GM19397 (cell line): ENCODE measurements around the gene LRRC2.
"Not testable (repeated sequence)": the region's sequence is repeated elsewhere in the genome, so short reads cannot be mapped to it uniquely, and the experiment has no call there.

Experiments
- ATAC-seq: cut with Tn5 transposase; IDR thresholded peaks from one replicate; pipeline ENCODE4 v1.9.1; 2021; ENCODE audit warnings: mild to moderate bottlenecking, moderate library complexity; ENCODE audit not compliant: unreplicated experiment

Gene LRRC2

DNA sequence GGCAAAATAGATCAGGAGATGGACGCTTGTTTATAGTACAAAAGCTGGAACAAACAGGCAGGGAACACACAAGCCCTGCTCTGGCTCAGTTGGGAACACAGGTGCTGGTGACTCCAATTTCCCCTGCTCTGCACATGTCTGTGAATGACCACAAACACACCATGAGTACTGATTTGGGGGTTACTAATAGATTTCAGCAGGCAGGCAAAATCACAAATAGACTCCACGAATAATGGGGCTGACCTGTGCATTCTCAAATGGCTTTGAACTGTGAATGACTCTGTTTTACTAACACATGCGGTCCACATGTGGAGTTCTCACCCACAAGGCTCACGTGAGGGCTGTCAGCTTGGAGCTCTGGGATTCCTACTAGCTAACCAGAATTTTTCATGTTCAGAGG lies 64.4 kb downstream of the LRRC2 start:
- no peak for ATAC-seq

DNA sequence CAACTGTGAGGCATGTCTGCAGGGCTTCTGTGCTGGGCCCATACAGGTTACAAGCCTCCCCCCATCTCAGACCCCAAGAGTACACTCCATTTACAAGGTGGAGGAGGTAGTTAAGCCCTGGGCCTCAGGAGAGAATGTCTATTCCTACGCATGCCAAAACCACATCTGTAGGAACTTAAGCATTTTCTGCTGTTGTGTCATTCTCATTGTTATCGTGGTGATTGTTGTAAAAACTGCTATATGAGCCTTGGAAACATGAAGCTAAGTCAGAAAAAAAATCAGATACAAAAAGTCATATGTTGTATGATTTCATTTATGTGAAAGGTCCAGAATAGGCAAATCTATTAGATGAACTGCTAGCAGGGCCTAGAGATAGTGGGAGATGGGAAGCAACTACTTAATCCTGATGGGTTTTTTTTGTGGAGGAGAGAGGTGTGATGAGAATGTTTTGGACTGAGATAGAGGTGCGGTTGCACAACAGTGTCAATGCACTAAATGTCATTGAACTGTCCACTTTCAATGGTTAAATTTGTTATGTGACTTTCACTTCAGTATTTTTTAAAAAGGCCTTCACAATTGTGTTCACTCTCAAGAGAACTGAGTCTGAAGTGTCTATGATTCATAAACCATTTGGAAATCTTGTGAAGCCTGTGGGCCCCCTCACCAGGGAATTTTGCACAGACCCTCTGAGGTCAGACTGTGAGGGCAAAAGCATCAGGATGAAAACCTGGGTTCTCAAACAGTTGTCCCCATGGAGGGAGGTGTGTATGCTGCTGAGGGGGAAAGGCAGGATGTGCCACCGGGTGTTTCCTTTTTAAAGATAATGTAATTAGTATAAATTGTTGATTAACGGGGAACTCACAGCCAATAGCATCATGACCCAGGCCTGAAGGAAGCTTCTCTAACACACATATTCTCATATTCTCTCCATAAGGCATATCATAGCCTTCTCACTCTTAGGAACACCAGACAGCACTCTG lies 65.2 kb downstream of the LRRC2 start:
- ATAC-seq = no peak

DNA sequence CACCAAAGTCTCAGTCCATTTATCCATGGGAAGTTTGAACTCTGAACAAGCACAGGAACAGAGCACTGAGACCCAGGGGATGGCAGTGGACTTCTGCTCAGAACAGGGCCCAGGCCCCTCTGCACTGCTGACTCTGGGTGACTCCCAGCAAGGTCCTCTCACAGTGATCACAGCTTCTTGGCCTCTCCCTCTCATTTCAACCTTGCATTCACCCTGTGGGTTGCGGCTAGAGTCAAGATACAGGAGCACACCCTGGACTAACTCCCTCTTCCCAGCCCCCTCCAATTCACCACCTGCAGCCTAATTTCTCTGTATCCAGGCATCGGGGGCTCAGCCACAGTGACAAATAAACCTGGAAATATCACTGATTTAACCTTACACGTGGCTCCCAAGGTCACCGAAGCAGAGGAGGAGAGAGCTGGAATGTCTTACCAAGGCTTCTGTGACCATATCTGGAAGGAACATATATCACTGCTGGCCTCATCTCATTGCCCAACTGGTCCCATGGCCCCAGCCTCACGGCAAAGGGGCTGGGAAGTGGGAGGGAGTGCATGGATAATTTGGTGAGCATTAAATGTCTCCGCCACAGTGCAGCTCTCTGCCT lies 67.1 kb downstream of the LRRC2 start:
- ATAC-seq = no peak

DNA sequence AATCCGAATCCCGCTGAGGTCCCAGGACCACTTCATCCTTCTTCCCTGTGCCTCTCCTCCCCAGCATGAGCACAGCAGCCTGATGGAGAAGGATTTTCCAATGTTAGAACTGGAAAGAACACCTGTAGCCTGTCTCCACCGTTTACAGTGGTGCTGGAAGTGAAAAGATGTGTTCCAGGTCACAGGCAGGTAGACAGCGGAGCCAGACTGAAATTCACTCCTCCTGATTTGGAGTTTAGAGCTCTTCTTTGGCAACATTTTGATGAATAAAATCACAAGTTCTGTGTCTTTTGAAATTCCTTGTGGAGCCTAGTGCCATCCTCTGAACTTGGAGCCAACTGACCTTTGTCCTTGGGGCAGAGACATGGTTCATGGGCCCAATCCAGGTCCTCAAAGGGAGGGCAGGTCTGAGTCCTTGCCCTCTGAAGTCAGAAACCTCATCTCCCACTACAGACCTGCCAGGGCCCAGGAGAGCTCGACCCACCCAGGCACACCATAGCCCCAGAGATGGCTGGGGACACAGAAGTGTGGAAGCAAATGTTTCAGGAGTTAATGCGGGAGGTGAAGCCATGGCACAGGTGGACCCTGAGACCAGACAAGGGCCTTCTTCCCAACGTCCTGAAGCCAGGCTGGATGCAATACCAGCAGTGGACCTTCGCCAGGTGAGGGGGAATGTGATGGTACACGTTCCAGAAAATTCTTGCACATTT lies 68.4 kb downstream of the LRRC2 start, which contains the start of gene RTP3:
RTP3 (plus strand) TSS at position 421 of the 710 bp plus-strand sequence; CDS start at position 508, 87 bp downstream.
- ATAC-seq = no peak

DNA sequence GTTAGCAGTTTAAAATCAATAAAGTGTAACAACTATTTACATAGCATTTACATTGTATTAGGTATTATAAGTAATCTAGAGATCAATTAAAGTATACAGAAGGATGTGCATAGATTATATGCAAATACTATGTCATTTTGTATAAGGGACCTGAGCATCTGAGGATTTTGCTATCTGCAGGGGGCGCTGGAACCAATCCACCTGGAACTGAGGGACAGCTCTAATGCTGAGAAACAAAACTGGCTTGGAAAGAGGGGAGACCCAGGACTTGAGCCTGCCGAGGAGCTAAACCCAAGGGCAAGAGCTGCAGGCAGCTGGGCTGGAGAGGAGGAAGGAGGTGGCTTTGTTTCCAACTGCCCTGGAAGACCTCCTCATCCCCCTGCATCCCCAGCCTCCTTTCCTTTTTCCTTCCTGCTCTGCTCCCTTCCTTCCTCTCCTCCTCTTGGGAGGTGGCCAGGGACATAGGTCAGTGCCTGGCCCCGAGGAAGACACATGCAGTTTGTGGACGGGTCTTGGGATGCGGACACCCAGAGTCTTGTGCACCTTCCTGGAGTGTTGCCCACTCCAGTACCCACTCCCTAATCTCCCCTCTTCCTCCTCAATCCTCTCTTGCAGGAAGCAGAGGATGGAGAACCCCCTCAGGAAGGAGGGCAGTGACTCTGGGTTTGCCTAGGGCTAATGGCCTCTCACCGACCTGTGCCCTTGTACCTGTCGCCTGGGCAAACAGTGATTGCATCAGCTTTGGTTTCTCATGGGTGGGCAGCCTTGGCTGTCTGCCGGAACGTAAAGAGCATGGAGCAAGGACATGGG lies 69.2 kb downstream of the LRRC2 start:
- ATAC-seq = no peak

DNA sequence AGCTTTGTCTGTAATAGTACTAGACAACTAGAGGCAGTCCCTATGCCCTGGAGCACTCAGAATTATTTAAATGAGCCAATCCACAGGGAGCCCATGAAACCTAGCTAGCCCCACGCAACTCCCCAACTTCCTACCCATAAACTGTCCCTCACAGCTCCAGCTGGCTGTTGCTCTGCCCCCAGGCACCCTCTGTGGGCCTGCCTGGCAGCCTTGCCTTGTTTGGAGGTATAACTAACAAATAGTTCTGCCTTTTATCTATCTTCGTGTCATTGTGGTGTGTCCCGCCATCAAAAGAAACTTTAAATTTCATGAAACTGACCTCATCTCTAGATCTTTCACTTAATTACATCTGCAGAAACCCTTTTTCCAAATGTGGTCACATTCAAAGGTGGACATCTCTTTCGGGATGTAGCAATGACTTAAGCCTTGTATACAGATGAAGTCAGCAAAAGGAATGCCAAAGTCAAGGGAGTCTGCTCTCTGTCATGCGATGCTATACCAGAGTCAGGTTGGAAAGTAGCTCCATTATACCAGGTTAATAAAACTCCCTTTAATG lies 70.1 kb downstream of the LRRC2 start:
- no peak for ATAC-seq

DNA sequence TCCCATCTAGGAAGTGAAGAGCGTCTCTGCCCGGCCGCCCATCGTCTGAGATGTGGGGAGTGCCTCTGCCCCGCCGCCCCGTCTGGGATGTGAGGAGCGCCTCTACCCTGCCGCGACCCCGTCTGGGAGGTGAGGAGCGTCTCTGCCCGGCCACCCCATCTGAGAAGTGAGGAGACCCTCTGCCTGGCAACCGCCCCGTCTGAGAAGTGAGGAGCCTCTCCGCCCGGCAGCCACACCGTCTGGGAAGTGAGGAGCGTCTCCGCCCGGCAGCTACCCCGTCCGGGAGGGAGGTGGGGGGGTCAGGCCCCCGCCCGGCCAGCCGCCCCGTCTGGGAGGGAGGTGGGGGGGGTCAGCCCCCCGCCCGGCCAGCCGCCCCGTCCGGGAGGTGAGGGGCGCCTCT lies 71.6 kb downstream of the LRRC2 start:
- ATAC-seq = not testable (repeated sequence)

DNA sequence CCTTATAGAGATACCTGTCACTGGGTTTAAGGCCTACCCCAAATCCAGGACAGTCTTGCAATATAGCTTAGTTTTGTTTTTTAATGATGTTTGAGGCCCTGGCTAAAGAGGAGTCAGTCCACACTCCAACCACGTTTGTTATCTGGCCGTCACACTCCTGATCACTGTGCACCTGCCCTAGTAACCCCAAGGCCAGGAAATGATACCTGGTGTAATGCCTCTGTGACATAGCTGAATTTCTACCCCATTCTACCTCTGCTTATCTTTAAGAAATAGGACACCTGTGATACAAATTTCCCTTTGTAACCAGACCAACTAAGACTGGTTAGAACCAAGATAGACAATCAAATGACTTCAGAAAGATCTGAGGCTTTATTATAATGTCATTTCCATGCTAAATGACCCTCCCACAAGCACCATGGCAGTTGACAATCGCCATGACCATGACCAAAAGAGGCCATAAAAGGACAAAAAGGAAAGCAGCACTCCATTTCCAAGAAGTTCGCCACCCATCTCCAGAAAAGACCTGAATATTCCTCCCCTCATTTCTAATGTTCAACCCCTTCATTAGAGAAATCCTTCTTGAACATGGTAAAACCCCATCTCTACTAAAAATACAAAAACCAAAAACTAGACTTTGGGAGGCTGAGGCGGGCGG lies 73.1 kb downstream of the LRRC2 start:
- ATAC-seq = no peak

DNA sequence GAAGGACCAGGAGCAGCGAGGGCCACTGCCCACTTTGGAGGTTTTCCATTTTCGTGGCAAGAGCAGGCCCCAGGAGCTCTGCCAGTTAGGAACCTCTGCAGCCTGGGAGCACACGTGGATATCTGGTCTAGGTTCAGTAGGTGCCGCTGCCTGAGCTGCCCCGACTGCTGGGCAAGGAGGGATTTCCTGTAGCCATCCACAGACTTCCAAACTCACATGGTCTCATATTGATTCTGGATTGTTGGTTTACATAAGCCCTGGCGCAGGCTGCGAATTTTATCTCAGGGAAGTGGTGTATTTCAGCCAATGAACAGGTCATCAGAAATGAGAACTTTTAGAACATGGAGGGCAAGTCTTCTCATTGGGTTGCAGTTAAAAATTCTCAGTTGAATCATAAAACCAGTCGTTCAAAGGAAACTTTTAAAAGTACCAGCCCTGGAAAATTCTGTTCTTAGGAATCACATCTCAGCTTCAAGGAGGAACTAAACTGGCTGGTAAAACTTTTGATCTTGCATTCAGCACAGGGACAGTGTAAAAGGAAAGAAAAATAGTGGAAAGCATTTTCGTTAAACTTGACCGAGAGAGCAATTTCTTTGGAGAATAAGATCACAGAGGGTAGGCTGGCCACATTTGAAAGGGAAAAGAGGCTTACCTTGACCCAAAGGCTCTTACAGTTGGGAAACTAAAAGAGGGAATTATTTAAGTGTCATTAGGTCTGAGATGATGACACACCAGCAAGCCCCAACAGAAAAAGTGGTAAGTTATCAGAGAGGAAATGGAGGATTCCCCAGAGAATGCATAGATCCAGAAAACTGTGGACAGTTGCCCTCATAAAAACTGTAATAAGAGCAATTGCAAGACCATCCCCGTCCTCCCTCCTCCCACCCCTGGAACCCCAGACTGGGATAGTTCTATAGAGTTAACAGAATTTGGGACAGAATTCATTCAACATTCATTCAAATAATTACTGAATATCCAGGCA lies 74.7 kb downstream of the LRRC2 start:
- no peak for ATAC-seq

DNA sequence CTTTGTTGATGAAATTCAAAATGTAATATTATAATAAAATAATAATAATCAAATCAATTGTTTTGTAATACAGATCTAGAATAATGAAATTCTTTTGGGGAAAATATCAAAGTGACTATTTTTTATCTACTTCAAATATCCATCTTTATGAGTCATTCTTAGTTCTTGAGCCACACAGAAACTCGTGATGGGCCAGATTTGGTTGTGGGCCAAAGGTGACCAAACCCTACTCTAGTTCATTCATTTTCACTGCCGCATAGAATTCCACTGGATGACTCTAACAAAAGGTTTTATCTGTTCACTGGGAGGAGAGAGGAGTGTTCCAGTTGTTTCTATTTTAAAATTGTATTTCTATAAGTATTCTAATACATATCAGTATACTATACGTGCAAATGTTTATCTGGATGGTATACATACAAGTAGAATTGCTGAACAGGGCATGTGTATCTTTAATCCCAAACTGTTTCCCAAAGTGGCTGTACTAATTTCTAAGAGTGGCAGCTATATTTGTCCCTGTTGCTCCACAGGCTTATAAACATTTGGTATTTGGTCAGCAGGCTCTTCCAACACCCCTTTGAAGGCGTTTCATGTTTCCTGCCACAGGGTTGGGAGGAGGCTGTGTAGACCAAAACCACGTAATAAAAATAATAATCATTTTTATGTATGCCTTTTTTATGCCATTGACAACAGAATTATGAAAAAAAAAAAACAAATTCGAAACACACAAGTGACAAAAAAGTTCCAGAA lies 75.6 kb downstream of the LRRC2 start:
- ATAC-seq = no peak

DNA sequence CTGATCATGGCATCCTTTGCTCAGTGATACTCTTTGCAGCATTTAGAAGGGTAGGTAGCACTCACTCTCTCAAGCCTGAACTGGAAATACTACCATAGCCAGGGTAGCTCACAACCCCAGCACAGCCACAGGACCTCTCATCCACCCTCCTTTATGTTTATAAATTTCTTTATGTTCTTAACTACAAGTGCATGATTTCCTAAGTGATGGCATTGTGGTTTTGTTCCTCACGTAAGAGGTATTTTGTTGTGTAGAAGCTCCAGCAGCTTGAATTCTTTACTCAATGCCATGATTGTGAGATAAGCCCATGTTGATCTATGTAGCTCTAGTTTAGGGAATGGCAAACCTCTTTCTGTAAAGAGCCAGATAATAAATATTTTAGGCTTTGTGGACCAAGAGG lies 76.2 kb downstream of the LRRC2 start:
- no peak for ATAC-seq

DNA sequence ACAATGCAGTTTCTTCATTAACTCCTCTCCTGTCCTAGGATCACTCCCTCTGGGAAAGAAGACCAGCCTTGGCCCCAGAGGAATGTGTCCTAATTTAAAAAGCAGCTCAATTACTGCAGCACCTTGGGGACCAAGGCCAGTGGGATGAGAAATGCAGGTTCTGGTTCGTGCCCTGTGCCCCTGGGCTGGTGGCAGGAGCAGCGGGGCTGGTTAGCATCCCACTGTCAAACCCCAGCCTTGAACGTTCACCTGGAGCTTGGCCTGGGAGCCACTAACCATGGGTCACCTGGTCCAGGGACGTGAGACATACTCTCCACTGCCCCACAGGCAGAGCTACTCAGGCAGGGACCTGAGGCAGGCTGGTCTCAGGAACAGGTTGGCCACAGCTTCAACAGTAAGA lies 76.7 kb downstream of the LRRC2 start:
- ATAC-seq = no peak

DNA sequence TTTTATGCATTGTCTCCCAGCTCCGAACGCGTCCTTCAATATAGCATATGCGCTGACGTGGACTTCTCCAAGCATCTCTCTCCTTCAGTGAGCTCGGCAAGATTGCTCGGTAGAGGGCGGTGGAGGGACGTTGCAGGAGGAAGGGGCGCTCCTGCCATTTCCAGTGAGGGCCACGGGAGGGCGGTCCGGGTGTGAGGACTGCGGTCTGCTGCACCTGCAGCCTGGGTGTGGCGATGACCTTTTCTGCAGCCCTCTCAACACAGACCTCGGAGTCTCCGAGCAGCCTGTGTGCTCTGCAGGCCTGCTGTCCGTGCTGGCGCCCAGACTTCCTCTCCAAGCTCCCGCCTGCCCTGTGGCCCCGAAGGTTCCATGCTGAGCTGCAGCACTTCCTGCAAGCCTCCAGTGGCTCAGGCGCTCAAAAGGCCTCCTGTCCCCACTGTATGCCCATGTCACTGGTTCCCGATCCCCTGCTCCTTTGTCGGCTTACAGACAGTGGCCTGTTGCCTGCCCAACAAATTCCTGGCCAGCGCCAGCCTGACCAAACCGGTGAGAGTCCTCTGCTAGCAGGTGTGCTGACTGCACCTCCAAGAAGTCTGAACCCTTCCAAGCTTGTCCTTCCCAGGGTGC lies 77.3 kb downstream of the LRRC2 start:
- ATAC-seq = peak; percentile 90

DNA sequence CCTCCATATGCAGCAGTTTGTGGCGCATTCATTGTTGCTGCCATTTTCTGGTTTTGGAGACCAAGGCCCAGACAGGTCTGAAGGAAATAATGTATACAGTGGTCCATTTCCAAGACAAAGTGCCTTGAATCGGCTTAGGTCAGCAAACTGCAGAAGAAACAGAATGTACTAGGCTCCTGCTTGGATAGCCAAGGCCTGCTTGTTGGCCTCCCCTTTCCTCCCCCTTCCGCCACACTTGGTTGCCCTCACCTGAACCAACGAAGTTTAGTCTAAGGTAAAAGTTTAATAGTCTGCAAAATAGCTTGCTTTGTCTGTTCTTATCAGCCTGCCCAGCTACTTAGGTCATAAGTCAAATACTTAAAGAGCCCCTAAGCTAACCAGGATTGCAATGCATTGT lies 80.3 kb downstream of the LRRC2 start:
- ATAC-seq = no peak

DNA sequence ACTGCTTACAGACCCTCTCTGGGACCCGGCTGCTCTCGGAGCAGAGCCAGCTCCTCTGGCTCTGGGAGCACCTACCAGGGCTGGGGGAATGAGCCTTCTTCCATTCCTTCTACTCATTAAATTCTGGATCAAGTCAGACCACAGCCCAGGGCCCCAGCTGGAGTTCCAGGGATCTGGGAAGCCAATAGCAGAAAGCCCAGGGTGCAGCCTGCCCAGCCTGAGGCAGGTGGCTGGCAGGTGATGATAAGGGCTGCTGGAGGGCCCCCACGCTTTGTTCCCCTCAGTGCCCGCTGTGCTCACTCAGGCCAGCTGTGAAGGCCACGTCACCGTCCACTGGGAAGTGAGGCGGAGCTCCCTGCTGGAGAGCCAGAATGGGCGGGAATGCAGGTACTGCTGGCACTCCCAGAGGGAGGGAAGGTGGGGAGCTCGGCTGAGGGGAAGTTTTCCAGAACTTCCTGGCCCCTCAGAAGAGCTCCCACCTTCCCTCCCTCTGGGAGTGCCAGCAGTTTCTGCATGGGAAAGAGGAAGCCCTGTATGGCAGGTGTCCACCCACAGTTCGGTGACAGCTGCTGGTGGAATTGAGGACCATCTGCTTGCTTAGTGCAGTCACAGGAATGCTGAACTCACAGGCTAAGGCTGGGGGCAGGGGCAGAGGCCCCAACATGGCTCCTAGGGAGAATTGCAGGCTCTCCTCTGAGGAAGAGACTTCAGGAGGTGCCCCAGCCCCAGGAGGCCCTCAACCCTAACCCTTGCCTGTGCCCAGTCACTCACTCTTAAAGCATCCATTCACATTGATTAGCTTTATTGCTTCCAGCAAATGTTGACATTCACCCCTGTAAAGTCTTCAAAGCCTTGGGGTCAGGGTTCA lies 81.0 kb downstream of the LRRC2 start:
- ATAC-seq = no peak

DNA sequence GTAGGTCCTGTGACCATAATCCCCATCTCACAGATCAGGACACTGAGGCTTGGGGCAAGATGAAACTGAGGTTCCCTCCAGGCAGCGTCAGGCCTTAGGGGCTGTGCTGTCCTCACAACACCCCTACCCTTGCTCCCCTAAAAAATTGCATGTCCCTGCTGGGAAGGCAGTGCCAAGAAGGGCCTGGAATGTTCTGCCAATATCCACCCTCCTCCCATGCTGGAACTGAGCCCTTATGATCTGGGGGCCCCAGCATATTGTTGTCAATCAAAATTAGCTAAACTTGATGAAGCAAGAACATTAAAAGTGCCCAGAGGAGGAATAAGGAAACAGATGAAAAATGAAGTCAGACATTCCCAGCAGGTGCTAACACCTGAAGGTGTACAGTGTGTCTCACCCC lies 81.7 kb downstream of the LRRC2 start:
- no peak for ATAC-seq

DNA sequence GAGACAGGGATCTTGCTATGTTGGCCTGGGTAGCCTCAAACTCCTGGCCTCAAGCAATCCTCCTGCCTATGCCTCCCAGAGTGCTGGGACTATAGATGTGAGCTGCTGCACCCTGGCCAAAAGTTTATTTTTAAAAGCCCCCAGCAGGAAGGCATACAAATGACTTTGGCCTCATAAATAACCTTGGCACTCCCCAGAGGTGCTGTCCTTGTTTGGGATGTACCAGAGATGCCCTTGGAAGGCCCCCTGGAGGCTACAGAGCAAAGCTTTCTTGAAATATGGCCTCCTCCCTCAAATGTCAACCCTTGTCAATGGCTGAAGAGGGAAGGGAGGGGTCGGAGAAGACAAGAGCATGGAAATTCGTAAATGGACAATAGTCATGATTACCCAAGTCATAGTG lies 82.3 kb downstream of the LRRC2 start:
- ATAC-seq = no peak
